Fibroblast of mammary gland (primary cell): ENCODE measurements around the gene YTHDF1.

Experiments used
- DNase-seq: peaks from one replicate; pipeline ENCODE4 v3.0.0-alpha.2; 2010; ENCODE audit warnings: low read depth
- H3K4me3 ChIP-seq: 2 replicates; pipeline ENCODE4 v1.5.1; 2011; ENCODE audit warnings: low read depth, mild to moderate bottlenecking, low read length, moderate library complexity; ENCODE audit not compliant: control insufficient read depth
- TF ChIP-seq, protein P1 (sequence below): conservative IDR thresholded peaks from 2 replicates; pipeline ENCODE4 v1.5.1; 2011; ENCODE audit warnings: low read depth, low read length, inconsistent platforms; ENCODE audit not compliant: control insufficient read depth, insufficient read depth

YTHDF1 gene

DNA sequence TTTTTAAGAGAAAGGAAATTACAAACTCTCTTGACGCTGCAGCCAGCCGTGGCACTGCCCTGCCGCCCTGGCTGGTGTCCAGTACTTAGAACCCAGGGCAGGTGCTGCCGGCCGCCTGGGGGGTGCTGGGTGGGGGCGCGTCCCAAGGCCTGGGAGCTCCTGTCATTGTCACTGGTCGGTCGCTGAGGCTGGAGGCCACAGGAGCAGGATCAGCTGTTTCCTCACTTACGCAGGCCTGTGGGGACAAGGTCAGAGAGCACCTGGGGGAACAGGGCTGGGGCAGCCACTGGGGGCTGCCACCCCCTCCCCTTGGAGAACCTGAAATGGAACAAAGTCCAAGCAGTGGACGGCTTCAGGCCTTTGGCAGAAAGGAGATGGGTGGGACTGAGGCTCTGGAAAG is 25.3 kb upstream of the YTHDF1 start:
- DNase-seq: no peak
- TF ChIP-seq, protein P1, sequence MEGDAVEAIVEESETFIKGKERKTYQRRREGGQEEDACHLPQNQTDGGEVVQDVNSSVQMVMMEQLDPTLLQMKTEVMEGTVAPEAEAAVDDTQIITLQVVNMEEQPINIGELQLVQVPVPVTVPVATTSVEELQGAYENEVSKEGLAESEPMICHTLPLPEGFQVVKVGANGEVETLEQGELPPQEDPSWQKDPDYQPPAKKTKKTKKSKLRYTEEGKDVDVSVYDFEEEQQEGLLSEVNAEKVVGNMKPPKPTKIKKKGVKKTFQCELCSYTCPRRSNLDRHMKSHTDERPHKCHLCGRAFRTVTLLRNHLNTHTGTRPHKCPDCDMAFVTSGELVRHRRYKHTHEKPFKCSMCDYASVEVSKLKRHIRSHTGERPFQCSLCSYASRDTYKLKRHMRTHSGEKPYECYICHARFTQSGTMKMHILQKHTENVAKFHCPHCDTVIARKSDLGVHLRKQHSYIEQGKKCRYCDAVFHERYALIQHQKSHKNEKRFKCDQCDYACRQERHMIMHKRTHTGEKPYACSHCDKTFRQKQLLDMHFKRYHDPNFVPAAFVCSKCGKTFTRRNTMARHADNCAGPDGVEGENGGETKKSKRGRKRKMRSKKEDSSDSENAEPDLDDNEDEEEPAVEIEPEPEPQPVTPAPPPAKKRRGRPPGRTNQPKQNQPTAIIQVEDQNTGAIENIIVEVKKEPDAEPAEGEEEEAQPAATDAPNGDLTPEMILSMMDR: no peak
- H3K4me3 ChIP-seq: no peak overlapping the region

GRCh38 chr20:63240004-63240403 is 24.1 kb upstream of the YTHDF1 start:
- H3K4me3 ChIP-seq: no peak overlapping the region
- DNase-seq: no peak
- TF ChIP-seq, protein P1: no peak

DNA sequence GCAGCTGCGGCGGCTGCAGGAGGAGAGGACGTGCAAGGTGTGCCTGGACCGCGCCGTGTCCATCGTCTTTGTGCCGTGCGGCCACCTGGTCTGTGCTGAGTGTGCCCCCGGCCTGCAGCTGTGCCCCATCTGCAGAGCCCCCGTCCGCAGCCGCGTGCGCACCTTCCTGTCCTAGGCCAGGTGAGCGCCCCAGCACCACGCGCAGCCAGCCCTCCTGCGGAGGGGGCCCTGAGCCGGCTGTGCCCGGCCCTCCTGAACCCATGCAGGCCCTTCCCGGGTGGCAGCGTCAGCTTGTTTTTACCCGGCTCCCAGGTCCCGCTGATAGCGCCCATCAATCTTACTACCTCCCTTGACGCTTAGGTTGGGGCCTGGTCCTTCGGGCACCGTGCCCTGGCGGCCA is 23.5 kb upstream of the YTHDF1 start:
- H3K4me3 ChIP-seq: no peak overlapping the region
- TF ChIP-seq, protein P1: no peak
- no peak for DNase-seq

DNA sequence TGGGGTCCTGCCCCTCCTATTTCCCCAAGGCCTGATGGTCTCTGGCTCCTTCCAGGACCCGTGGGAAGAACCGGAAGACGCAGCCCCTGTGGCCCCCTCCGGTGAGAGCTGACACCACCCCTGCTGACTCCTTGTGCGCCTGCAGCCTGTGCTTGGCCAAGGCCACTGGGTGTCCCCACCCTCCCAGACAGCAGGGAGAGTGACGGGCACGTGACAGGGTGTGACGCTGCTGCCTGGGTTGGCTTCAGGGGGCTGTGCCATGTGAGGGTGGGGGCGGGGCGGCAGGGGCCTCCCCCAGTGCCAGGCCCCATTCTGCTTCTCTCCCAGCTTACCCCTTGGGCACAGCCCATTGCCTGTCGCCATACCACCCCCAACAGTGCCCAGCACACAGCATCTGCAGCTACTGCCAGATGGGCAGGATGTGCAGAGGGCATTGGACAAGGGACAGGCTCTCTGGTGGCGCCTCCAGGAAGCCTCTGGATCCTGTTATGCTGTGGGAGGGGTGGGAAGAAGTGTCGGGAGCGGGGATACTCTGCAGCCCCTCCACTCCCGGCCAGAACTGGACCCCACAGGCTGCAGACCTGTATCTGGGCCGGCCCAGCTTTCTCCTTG is 22.7 kb upstream of the YTHDF1 start:
- TF ChIP-seq, protein P1: no peak
- DNase-seq: no peak
- H3K4me3 ChIP-seq: no peak overlapping the region

GRCh38 chr20:63238031-63238430 is 22.1 kb upstream of the YTHDF1 start:
- DNase-seq: no peak
- no peak overlapping the region for H3K4me3 ChIP-seq
- TF ChIP-seq, protein P1: no peak

DNA sequence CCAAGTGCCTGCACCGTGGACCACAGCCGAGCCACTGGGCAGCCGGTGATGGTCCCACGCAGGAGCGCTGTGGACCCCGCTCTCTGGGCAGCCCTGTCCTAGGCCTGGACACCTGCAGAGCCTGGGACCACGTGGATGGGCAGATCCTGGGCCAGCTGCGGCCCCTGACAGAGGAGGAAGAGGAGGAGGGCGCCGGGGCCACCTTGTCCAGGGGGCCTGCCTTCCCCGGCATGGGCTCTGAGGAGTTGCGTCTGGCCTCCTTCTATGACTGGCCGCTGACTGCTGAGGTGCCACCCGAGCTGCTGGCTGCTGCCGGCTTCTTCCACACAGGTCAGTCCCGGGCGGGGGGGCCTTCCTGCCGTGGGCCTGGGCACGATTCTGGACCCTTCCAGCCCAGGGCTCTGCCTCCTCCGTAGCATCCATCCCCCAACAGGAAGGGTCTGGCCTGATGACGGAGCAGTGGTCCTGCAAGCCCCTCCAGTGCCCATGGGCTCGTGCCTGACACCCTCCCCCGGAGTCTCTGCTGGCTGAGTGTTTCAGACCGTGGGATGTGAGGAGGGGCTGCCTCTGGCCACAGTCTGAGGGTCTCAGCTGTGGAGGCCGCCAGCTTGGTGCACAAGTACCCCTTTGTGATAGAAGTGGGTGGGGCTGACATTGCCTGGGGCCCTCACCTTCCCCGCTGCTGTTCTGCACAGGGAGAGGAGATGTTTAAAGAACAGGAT is 20.3 kb upstream of the YTHDF1 start:
- no peak for DNase-seq
- TF ChIP-seq, protein P1: no peak
- H3K4me3 ChIP-seq: no peak overlapping the region

- TF ChIP-seq, protein P1: no peak
- H3K4me3 ChIP-seq: no peak within 1 kb of the TSS
- peak; percentile 26 for DNase-seq
These were observed 19.6 kb upstream of the YTHDF1 start, which contains the start of gene BIRC7 for GRCh38 chr20:63235399-63235983. Gene BIRC7 (plus strand): TSS chr20:63235905. CDS start chr20:63236097, 192 bp downstream.
